IMR-90 (cell line): ENCODE results near the gene EFCAB9. TPM values are rescaled to one million over a fixed set of nuclear protein-coding genes. Genes with fewer than 3 reads are reported as not detected.

Experiments
- ATAC-seq: fragments of 200-7000 bp; cut with Tn5 transposase; 2 replicates; pipeline ENCODE4 v1.9.1; 2020; ENCODE audit warnings: low read depth, mild to moderate bottlenecking, moderate library complexity
- BruUV-seq: library from RNA; stranded (reverse); fragments of 400-500 nt; replicated peaks from 2 replicates; lab custom pipeline; 2021; lab: Mats Ljungman, UMichigan
- CTCF ChIA-PET: fragments of 300-600 bp; formaldehyde crosslinking; extraction: SDS; loops from one replicate; lab custom pipeline; 2021; ENCODE audit warnings: antibody characterized with exemption; lab: Yijun Ruan, JAX
- POLR2A ChIA-PET: fragments of 300-600 bp; sonication (Branson Sonifier 250); formaldehyde crosslinking; loops from one replicate; lab custom pipeline; 2022; ENCODE audit warnings: antibody characterized with exemption; ENCODE audit not compliant: unreplicated experiment; lab: Charles Lee
- DNase-seq: peaks from one replicate; pipeline ENCODE4 v3.0.0; 2013
- H2AFZ ChIP-seq: replicated peaks from 2 replicates; pipeline ENCODE3; 2013; ENCODE audit warnings: low read length, mild to moderate bottlenecking; ENCODE audit not compliant: poor library complexity
- H2AK5ac ChIP-seq: 2 replicates; pipeline ENCODE4 v1.6.1; 2013; ENCODE audit warnings: low read depth, low read length, inconsistent platforms
- H2AK9ac ChIP-seq: replicated peaks from 2 replicates; pipeline ENCODE3; 2013; ENCODE audit warnings: mild to moderate bottlenecking, low read depth, low read length, moderate library complexity; ENCODE audit not compliant: poor library complexity
- H2BK120ac ChIP-seq: 2 replicates; pipeline ENCODE4 v1.6.1; 2013; ENCODE audit warnings: low read depth, low read length, inconsistent platforms
- H2BK15ac ChIP-seq: 3 replicates; pipeline ENCODE4 v1.6.1; 2013; ENCODE audit warnings: low read depth, low read length, inconsistent platforms
- H2BK20ac ChIP-seq: 2 replicates; pipeline ENCODE4 v1.6.1; 2013; ENCODE audit warnings: low read depth, mild to moderate bottlenecking, inconsistent platforms, low read length, moderate library complexity
- H2BK5ac ChIP-seq: 2 replicates; pipeline ENCODE4 v1.6.1; 2013; ENCODE audit warnings: mild to moderate bottlenecking, low read depth, low read length, inconsistent platforms; ENCODE audit not compliant: poor library complexity, severe bottlenecking
- H3K14ac ChIP-seq: replicated peaks from 2 replicates; pipeline ENCODE4 v1.6.1; 2013; ENCODE audit warnings: low read depth, low read length, inconsistent platforms
- H3K18ac ChIP-seq: 2 replicates; pipeline ENCODE4 v1.6.1; 2013; ENCODE audit warnings: low read depth, low read length, control low read depth
- H3K23ac ChIP-seq: 2 replicates; pipeline ENCODE4 v1.6.1; 2013; ENCODE audit warnings: low read depth, low read length, inconsistent platforms
- H3K27ac ChIP-seq: 2 replicates; pipeline ENCODE4 v1.5.1; 2013; ENCODE audit warnings: mild to moderate bottlenecking, control low read depth, low read length; ENCODE audit not compliant: insufficient read depth
- H3K27me3 ChIP-seq: 2 replicates; pipeline ENCODE4 v1.6.1; 2013; ENCODE audit warnings: low read length; ENCODE audit not compliant: control insufficient read depth, insufficient read depth
- H3K36me3 ChIP-seq: 2 replicates; pipeline ENCODE4 v1.6.1; 2013; ENCODE audit warnings: low read length, mixed read lengths; ENCODE audit not compliant: control insufficient read depth, insufficient read depth
- H3K4ac ChIP-seq: 2 replicates; pipeline ENCODE4 v1.6.1; 2013; ENCODE audit warnings: low read depth, low read length, inconsistent platforms
- H3K4me1 ChIP-seq: 2 replicates; pipeline ENCODE4 v1.6.1; 2013; ENCODE audit warnings: low read length, mixed read lengths; ENCODE audit not compliant: control insufficient read depth, insufficient read depth
- H3K4me2 ChIP-seq: 2 replicates; pipeline ENCODE4 v1.6.1; 2013; ENCODE audit warnings: low read depth, mild to moderate bottlenecking, control low read depth, low read length, moderate library complexity
- H3K4me3 ChIP-seq: 2 replicates; pipeline ENCODE4 v1.5.1; 2013; ENCODE audit warnings: low read depth, mild to moderate bottlenecking, control low read depth, low read length, moderate library complexity; ENCODE audit not compliant: insufficient read depth
- H3K56ac ChIP-seq: 2 replicates; pipeline ENCODE4 v1.6.1; 2013; ENCODE audit warnings: low read length, inconsistent platforms; ENCODE audit not compliant: insufficient read depth; ENCODE audit errors: extremely low read depth
- H3K79me1 ChIP-seq, 2 experiments: 2 replicates each; pipeline ENCODE4 v1.6.1; 2013; ENCODE audit warnings: low read length in 2 of 2, inconsistent platforms in 1 of 2, low read depth in 1 of 2
- H3K9ac ChIP-seq: 2 replicates; pipeline ENCODE4 v1.6.1; 2013; ENCODE audit warnings: low read depth, low read length, control low read depth
- H3K9me1 ChIP-seq: 2 replicates; pipeline ENCODE4 v1.6.1; 2013; ENCODE audit warnings: low read length, inconsistent platforms; ENCODE audit not compliant: insufficient read depth
- H3K9me3 ChIP-seq: 2 replicates; pipeline ENCODE4 v1.6.1; 2013; ENCODE audit warnings: low read length; ENCODE audit not compliant: control insufficient read depth, insufficient read depth
- H4K20me1 ChIP-seq: 2 replicates; pipeline ENCODE4 v1.6.1; 2013; ENCODE audit warnings: low read length, inconsistent platforms; ENCODE audit not compliant: insufficient read depth
- H4K5ac ChIP-seq: 2 replicates; pipeline ENCODE4 v1.6.1; 2013; ENCODE audit warnings: mild to moderate bottlenecking, low read depth, low read length, control low read depth
- H4K8ac ChIP-seq, 2 experiments: 2 replicates each; pipeline ENCODE4 v1.6.1; 2013; ENCODE audit warnings: low read depth in 2 of 2, low read length in 2 of 2, control low read depth in 1 of 2, inconsistent platforms in 1 of 2
- H4K91ac ChIP-seq: 2 replicates; pipeline ENCODE4 v1.6.1; 2013; ENCODE audit warnings: low read depth, low read length, inconsistent platforms; ENCODE audit not compliant: insufficient read depth
- BHLHE40 ChIP-seq: fragments of 150-350 bp; IDR thresholded peaks from 2 replicates; pipeline ENCODE4 v1.6.1; 2016; ENCODE audit warnings: mild to moderate bottlenecking, low read depth, low read length
- CEBPB ChIP-seq: IDR thresholded peaks from 2 replicates; pipeline ENCODE4 v1.6.1; 2012; ENCODE audit warnings: low read depth, low read length, improper control_type of control experiment
- CHD1 ChIP-seq: IDR thresholded peaks from 2 replicates; pipeline ENCODE4 v1.6.1; 2012; ENCODE audit warnings: low read depth, low read length, improper control_type of control experiment
- CTCF ChIP-seq: conservative IDR thresholded peaks from 2 replicates; pipeline ENCODE4 v1.5.1; 2012; ENCODE audit warnings: mild to moderate bottlenecking, low read depth, low read length, improper control_type of control experiment
- FOS ChIP-seq: fragments of 150-350 bp; IDR thresholded peaks from 2 replicates; pipeline ENCODE4 v1.6.1; 2016; ENCODE audit warnings: low read depth, low read length
- MAZ ChIP-seq: IDR thresholded peaks from 2 replicates; pipeline ENCODE4 v1.6.1; 2012; ENCODE audit warnings: low read depth, mild to moderate bottlenecking, low read length, improper control_type of control experiment, moderate library complexity, borderline replicate concordance
- MXI1 ChIP-seq: IDR thresholded peaks from 2 replicates; pipeline ENCODE4 v1.6.1; 2012; ENCODE audit warnings: low read depth, mild to moderate bottlenecking, low read length, moderate library complexity, borderline replicate concordance
- POLR2A ChIP-seq: IDR thresholded peaks from 2 replicates; pipeline ENCODE4 v1.6.1; 2012; ENCODE audit warnings: mild to moderate bottlenecking, low read depth, low read length
- RAD21 ChIP-seq: IDR thresholded peaks from 2 replicates; pipeline ENCODE4 v1.6.1; 2012; ENCODE audit warnings: low read length, improper control_type of control experiment
- RFX5 ChIP-seq: IDR thresholded peaks from 2 replicates; pipeline ENCODE4 v1.8.0; 2012; ENCODE audit warnings: low read depth, mild to moderate bottlenecking, low read length, moderate library complexity
- SMC3 ChIP-seq: fragments of 150-350 bp; IDR thresholded peaks from 2 replicates; pipeline ENCODE4 v1.6.1; 2016; ENCODE audit warnings: low read depth, mild to moderate bottlenecking, antibody characterized with exemption, low read length, moderate library complexity
- WGBS, 2 experiments: methylation state at CpG; one replicate each; pipeline versions ENCODE4 v1.1.5 to v1.1.7; 2013; ENCODE audit warnings: missing lambda C conversion rate in 2 of 2; ENCODE audit not compliant: insufficient read length in 1 of 2; ENCODE audit errors: extremely low coverage in 2 of 2; 5-methylcytosine and 5-hydroxymethylcytosine counted together
- dilution Hi-C: fragments of 300-500 bp; cut with HindIII; formaldehyde crosslinking; loops from one replicate; pipeline ENCODE4 v1.14.3; 2018; ENCODE audit warnings: low sequenced_read_pairs; ENCODE audit not compliant: unreplicated experiment
- in situ Hi-C: fragments of 300-500 bp; cut with MboI; formaldehyde crosslinking; loops from 3 replicates; pipeline ENCODE4 v1.14.3; 2019; ENCODE audit warnings: low sequenced_read_pairs, inconsistent platforms, mixed read lengths
- intact Hi-C: fragments of 100-400 bp; cut with micrococcal nuclease; formaldehyde crosslinking; loops from 2 replicates; pipeline ENCODE4 v1.10.0; 2022
- polyA plus RNA-seq, 3 experiments: library from polyadenylated mRNA; depleted of rRNA; stranded (reverse); fragments of >200 nt; gene quantifications; 2 replicates each; pipeline ENCODE4 v1.2.3, GENCODE V29; 2012; ENCODE audit warnings: low replicate concordance in 1 of 3
- total RNA-seq: library from RNA; depleted of rRNA; stranded (reverse); fragments of >200 nt; gene quantifications from 2 replicates; pipeline ENCODE4 v1.2.3, GENCODE V29; 2012

EFCAB9 gene
- total and polyA plus RNA-seq, 2 of the 4 experiments (the other 2 are of a cell fraction): not detected

DNA sequence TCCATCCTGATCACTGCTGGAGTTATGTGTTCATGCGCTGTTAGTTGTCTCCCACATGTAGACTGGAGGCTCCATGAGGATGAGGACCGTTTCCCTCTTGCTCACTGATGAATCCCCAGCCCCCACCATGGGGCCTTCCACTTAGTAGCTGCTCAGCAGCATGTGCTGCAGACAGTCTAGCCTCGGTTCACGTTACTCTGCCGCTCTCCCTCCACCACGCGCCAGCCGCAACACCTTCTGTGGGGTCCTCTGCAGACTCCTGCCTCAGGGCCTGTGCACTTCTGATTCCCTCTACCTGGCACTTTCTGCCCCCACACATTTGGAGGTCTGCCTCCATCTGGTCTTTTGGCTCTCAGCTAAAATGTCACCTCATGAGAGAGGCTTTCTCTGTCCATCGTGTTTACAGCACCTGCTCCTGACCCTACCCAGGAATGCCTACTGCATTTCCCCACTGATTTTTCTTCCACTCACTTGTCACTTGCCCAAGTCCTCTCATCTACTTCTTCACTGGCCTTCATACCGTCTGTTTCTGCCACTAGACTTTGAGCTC lies 42.2 kb upstream of the EFCAB9 start:
- H3K9me1 ChIP-seq: peaks cover 9% of the 10 kb centered on the region; the same call in 1 of the 2 replicates
- no peak overlapping the region for H3K9ac ChIP-seq
- DNase-seq (no peak), ATAC-seq (no peak)
- POLR2A ChIA-PET: no interaction called here
- WGBS, 2 experiments: 84% methylated on average over 10 of the region's 10 CpGs; no CpG with 5 or more reads in 1 of the 2 experiments
- H3K56ac ChIP-seq: no peak overlapping the region
- H3K9me3 ChIP-seq: no peaks in the 10 kb centered on the region
- H2BK120ac ChIP-seq: no peak overlapping the region
- intact Hi-C loops (no loop called here), in situ Hi-C loops (no loop called here), dilution Hi-C loops (no loop called here)
- H4K8ac ChIP-seq: no peak overlapping the region
- H2AFZ ChIP-seq: no peak overlapping the region
- no peak overlapping the region for H3K18ac ChIP-seq
- no peak overlapping the region for H3K4ac ChIP-seq
- H2AK9ac ChIP-seq: no peak overlapping the region
- H3K27ac ChIP-seq: no peak overlapping the region
- H3K4me2 ChIP-seq: no peak overlapping the region
- TF ChIP-seq MAZ (no peak), RFX5 (no peak), BHLHE40 (no peak), CEBPB (no peak), POLR2A (no peak), CHD1 (no peak), CTCF (no peak), SMC3 (no peak), FOS (no peak), RAD21 (no peak), MXI1 (no peak)
- no TSS peak for BruUV-seq
- H3K4me1 ChIP-seq: peaks cover 7% of the 10 kb centered on the region
- no peak overlapping the region for H2AK5ac ChIP-seq
- no peak overlapping the region for H2BK20ac ChIP-seq
- no peak overlapping the region for H3K14ac ChIP-seq
- no peak overlapping the region for H4K91ac ChIP-seq
- H3K36me3 ChIP-seq: peaks cover 20% of the 10 kb centered on the region
- no peaks in the 10 kb centered on the region for H3K27me3 ChIP-seq
- H3K79me1 ChIP-seq: peaks cover 23 to 65% of the 10 kb centered on the region in 2 experiments
- H2BK15ac ChIP-seq: no peak overlapping the region
- CTCF ChIA-PET: no interaction called here
- H4K20me1 ChIP-seq: peaks cover 3% of the 10 kb centered on the region; the same call in 1 of the 2 replicates
- H3K23ac ChIP-seq: no peak overlapping the region
- H4K5ac ChIP-seq: no peak overlapping the region
- no peak overlapping the region for H3K4me3 ChIP-seq
- H2BK5ac ChIP-seq: no peak overlapping the region
